Cardiac fibroblast (primary cell): ENCODE measurements around the gene ZNF45.
"Not testable (repeated sequence)": the region's sequence is repeated elsewhere in the genome, so short reads cannot be mapped to it uniquely, and the experiment has no call there.

Experiments
- DNase-seq, 2 donors: peaks; one replicate each; pipeline versions ENCODE4 v3.0.0 to v3.0.0-alpha.2; 2010; ENCODE audit warnings: low read depth in 2 of 2
- H3K4me3 ChIP-seq, 2 donors: replicated peaks in 1 of 2; 1 replicate in 1 of 2; 2 replicates in 1 of 2; pipeline ENCODE4 v1.5.1; 2011; ENCODE audit warnings: low read depth in 2 of 2, low read length in 2 of 2, mild to moderate bottlenecking in 2 of 2, moderate library complexity in 1 of 2
- TF ChIP-seq, protein P1 (sequence below): IDR thresholded peaks from one replicate; pipeline ENCODE4 v1.5.1; 2011; ENCODE audit warnings: low read depth, mild to moderate bottlenecking, low read length, inconsistent platforms

Gene ZNF45

DNA sequence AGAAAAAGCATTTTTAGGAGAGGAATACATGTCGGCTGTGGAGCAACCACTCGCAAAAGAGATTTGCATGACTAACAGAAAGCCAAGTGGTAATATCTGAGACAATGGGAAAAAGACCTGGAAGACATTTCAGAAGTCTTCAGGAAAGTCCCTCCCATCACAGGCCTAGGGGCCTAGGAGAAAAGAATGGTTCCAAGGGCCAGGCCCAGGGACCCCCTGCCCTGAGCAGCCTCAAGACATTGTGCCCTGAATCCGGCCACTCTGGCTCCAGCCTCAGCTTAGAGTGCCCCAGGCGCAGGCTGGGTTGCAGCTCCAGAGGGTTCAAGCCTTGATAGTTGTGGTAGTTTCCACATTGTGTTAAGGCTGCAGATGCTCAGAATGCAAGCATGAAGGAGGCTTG is 25.3 kb upstream of the ZNF45 start:
- no peak overlapping the region for H3K4me3 ChIP-seq
- no peak for DNase-seq
- TF ChIP-seq, protein P1, sequence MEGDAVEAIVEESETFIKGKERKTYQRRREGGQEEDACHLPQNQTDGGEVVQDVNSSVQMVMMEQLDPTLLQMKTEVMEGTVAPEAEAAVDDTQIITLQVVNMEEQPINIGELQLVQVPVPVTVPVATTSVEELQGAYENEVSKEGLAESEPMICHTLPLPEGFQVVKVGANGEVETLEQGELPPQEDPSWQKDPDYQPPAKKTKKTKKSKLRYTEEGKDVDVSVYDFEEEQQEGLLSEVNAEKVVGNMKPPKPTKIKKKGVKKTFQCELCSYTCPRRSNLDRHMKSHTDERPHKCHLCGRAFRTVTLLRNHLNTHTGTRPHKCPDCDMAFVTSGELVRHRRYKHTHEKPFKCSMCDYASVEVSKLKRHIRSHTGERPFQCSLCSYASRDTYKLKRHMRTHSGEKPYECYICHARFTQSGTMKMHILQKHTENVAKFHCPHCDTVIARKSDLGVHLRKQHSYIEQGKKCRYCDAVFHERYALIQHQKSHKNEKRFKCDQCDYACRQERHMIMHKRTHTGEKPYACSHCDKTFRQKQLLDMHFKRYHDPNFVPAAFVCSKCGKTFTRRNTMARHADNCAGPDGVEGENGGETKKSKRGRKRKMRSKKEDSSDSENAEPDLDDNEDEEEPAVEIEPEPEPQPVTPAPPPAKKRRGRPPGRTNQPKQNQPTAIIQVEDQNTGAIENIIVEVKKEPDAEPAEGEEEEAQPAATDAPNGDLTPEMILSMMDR = no peak

DNA sequence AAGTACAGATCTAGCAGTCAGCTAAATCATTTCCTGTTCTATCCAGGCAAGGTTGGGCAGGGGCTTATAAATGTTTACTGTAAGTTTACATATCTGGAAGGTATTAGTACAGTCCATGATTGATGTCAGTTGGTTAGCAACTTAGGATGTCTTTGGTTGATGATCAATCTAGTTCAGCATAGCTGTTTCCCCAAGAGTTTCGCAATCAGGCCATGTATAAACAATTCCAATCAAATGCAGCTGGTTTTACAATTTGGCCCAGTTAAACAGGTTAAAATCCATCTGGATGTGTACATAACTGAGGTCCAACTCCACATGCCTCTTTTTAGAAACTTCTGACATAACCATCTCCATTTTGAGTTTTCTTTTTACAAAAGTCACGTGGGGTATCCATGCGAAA is 22.8 kb upstream of the ZNF45 start:
- TF ChIP-seq, protein P1 = no peak
- DNase-seq = peak; percentile 2 to 42
- H3K4me3 ChIP-seq = no peak overlapping the region

DNA sequence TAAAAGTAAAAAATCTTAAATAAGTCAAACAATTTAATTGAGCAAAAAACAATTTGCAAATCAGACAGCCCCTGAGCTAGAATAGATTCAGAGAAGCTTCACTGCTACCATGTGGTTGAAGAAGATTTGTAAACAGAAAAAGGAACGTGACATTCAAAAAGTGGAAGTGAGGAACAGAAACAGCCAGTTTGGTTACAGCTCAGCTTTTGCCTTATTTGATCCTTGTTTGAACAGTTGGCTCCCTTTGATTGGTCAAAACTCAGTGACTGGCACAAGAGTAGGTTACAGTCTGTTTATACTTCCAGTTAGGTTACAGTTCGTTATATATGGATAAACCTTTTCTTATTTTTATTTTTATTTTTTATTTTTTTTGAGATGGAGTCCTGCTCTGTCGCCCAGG is 21.7 kb upstream of the ZNF45 start:
- TF ChIP-seq, protein P1 = no peak
- H3K4me3 ChIP-seq = no peak overlapping the region
- DNase-seq = no peak

DNA sequence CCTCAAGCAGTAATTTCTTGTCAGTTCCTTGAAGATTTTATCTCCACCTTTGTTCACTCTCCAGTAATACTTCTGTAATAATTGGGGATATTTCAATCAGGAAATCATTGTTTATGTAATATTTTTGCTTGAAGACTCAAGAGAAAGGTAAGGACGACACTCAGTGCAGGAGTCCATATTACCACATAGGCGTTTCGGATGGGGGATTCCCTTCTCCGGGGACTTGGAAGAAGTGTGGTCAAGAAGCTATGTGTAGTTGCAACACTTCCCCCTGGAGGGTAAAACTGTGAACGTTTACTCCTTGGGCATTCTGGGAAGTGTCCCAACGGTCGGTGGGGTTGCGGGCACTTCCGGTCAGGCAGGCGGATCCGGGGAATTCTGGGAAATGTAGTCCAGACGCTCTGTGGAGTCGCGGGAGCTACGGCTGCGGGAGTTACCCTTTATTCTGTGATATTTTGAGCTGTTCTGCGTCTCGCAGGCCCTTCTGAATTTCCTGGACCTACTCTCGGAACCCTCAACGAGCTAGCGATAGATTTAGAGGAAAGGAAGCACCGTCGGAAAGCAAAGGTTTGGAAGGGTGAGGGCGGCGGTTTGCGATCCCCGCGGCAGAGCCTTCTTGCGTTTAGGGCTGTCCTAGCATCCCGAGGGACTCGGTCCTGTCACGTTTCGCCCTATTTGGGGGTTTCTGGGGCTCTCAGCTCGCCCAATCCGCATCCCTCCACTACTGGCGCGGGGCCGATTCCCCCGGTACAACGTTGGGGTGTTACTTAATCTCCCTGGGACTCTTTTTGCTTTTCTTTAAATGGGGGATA is 16.0 kb upstream of the ZNF45 start, which contains the start of gene ZNF221:
ZNF221 (plus strand) TSS at position 395 of the 812 bp plus-strand sequence. CDS start 11,499 bp downstream, outside the sequence.
- TF ChIP-seq, protein P1 = peak; percentile 14
- DNase-seq = peak; percentile 99 to 100
- peak within 1 kb of the TSS; percentile 90 to 92 for H3K4me3 ChIP-seq

DNA sequence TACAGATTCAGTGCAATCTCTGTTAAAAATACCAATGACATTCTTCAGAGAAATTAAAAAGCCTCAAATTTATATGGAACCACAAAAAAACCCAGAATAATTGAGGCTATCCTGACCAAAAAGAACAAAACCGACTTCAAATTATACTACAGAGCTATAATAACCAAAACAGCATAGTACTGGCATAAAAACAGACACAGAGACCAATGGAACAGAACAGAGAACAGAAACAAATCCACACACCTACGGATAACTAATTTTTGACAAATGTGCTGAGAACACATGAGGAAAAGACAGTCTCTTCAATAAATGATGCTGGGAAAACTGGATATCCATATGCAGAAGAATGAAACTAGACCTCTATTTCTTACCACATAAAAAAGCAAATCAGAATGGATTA is 14.7 kb upstream of the ZNF45 start:
- not testable (repeated sequence) for DNase-seq, H3K4me3 ChIP-seq

DNA sequence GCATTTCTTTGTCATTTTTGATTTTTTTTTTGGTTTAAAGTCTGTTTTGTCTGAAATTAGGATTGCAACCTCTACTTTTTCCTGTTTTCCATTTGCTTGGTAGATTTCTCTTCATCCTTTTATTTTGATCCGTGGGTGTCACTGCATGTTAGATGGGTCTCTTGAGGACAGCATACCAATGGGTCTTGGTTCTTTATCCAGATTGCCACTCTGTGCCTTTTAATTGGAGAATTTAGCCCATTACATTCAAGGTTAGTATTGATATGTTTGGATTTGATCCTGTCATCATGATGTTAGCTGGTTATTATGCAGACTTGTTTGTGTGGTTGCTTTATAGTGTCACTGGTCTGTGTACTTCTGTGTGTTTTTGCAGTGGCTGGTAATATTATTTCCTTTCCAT is 12.3 kb upstream of the ZNF45 start:
- not testable (repeated sequence) for H3K4me3 ChIP-seq, DNase-seq

DNA sequence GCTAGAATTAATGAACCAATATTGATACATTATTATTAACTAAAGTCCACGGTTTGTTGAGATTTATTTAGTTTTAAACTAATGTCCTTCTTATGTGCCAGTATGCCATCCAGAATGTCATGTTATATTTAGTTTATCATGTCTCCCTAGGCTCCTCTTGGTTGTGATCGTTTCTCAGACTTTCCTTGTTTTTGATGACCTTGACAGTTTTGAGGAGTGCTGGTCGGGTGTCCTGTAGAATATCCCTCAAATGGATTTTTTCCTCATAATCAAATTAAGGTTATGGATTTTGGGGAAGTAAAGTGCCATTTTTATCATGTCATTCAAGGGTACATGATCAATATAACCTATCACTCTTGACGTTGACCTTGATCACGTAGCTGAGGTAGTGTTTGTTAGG is 6.1 kb upstream of the ZNF45 start:
- no peak for DNase-seq
- TF ChIP-seq, protein P1 = no peak
- no peak overlapping the region for H3K4me3 ChIP-seq

DNA sequence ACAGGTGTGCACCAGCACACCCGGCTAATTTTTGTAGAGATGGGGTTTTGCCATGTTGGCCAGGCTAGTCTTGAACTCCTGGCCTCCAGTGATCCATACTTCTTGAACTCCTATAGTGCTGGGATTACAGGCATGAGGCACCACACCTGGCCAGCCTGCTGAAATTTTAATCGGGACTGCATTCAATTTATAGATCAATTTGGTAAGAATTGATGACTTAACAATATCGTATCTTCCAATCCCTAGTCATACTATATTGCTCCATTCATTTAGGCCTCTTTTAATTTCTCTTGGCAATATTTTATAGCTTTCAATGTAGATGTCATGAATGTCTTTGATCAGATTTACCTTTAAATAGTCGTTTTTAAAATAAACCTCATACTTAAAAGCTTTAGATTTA is 5.6 kb upstream of the ZNF45 start:
- no peak for DNase-seq
- TF ChIP-seq, protein P1 = no peak
- no peak overlapping the region for H3K4me3 ChIP-seq
